Body of pancreas (tissue), 4 donors: ENCODE measurements around the gene EMID1. TPM values are rescaled to one million over a fixed set of nuclear protein-coding genes. Genes with fewer than 3 reads are reported as not detected.

ENCODE experiments used
- ATAC-seq: fragments of 150-250 bp; one replicate; pipeline ENCODE4 v1.9.1; 2016
- DNase-seq, 4 donors: peaks; one replicate each; pipeline ENCODE4 v3.0.0-alpha.2; 2019
- H3K27ac ChIP-seq, 4 donors: fragments of 200-600 bp; sonication (generic); 1 replicate in 3 of 4; 2 replicates in 1 of 4; pipeline versions ENCODE4 v1.5.1 to v1.6.1; 2016 to 2019; ENCODE audit warnings: mild to moderate bottlenecking in 1 of 4, mixed read lengths in 1 of 4, moderate library complexity in 1 of 4
- H3K27me3 ChIP-seq, 2 donors: fragments of 200-600 bp; sonication (generic); one replicate each; pipeline ENCODE4 v1.6.0; 2016; ENCODE audit warnings: mild to moderate bottlenecking in 1 of 2
- H3K36me3 ChIP-seq, 2 donors: fragments of 200-600 bp; sonication (generic); replicated peaks in 1 of 2; 2 replicates each; pipeline ENCODE4 v1.5.1; 2016; ENCODE audit warnings: low read depth in 2 of 2; ENCODE audit not compliant: insufficient read depth in 1 of 2
- H3K4me1 ChIP-seq: fragments of 200-600 bp; sonication (generic); one replicate; pipeline ENCODE4 v1.6.0; 2016
- H3K4me3 ChIP-seq, 2 donors: fragments of 200-600 bp; sonication (generic); 1 replicate in 1 of 2; 2 replicates in 1 of 2; pipeline ENCODE4 v1.5.1; 2016 to 2019
- H3K9me3 ChIP-seq, 3 donors: fragments of 200-600 bp; sonication (generic); 1 replicate in 2 of 3; 2 replicates in 1 of 3; pipeline ENCODE4 v1.5.1; 2016
- POLR2A ChIP-seq, 3 donors: fragments of 450-650 bp; IDR thresholded peaks; one replicate each; pipeline ENCODE4 v1.6.1; 2016; ENCODE audit warnings: antibody characterized with exemption in 3 of 3, mild to moderate bottlenecking in 2 of 3
- WGBS, 2 donors: methylation state at CpG; one replicate each; pipeline ENCODE4 v1.1.5; 2017; 5-methylcytosine and 5-hydroxymethylcytosine counted together
- intact Hi-C: fragments of 100-400 bp; cut with DNase I; formaldehyde crosslinking; loops from one replicate; pipeline ENCODE4 v1.15.1; 2023
- total RNA-seq, 2 donors: library from RNA; depleted of rRNA; stranded (reverse); fragments of >200 nt; gene quantifications; one replicate each; pipeline ENCODE4 v1.1.0, GENCODE V29; 2016
- TF ChIP-seq, protein P1 (sequence below), 7 experiments: fragments of 450-650 bp in 4 of 7; fragments of 200-600 bp in 3 of 7; sonication (generic) in 3 of 7; IDR thresholded peaks; one replicate each; pipeline ENCODE4 v1.5.1; 2016 to 2019; ENCODE audit warnings: antibody characterized with exemption in 7 of 7

Gene EMID1
- total RNA-seq, 2 donors from 2014 or later, result 5.9 to 25.9 TPM

DNA sequence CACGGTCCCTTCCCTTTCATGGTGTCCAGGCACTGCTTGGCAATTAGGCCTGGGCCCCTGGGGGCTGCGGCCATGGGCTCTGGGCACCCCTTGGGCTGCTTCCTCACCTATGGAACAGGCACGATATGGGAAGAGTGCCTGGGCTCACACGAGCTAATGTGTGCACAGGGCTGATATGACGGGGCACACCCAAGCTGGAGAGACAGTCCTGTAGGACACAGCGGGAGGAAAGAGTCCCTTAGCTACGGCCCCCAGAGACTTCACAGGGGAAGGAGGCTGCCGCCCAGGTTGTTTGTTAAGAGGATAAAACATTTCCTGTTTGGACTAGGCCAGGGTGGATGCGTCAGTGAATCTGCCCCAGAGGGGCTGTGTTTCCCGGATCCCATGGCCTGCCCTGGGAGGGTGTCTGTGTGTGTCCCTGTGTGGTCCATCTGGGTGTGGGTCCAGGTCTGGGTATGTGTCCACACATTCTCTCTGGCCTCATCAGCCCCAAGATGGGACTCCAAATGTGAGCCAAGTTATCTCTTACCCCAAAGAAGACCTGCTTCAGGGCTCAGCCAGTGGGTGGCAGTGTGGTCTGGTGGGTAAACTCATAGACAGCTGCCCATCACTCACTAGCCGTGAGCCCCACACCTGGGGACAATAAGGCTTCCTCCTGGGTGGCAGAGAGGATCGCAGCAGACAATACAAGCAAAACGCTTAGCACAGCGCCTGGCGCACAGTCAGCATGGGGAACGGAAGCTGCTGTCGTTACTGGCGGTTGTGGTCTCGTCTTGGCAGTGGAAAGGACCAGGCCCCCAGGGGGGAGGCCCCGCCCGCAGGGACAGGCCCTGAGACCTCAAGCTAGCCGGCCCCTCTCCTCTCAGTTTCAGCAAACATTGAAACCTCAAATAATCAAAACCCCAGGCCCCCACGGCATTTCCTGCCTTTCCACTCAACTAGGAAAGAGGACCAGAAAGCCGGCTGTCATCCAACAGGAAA lies 3.2 kb upstream of the EMID1 start:
- peak in 3 of 4 donors; percentile 18 to 29 (median 25) for DNase-seq
- no peaks in the 10 kb centered on the region for H3K36me3 ChIP-seq
- no peak for ATAC-seq
- H3K4me3 ChIP-seq, result no peak overlapping the region
- H3K9me3 ChIP-seq, result no peaks in the 10 kb centered on the region
- intact Hi-C loops, result no loop called here
- TF ChIP-seq, protein P1, sequence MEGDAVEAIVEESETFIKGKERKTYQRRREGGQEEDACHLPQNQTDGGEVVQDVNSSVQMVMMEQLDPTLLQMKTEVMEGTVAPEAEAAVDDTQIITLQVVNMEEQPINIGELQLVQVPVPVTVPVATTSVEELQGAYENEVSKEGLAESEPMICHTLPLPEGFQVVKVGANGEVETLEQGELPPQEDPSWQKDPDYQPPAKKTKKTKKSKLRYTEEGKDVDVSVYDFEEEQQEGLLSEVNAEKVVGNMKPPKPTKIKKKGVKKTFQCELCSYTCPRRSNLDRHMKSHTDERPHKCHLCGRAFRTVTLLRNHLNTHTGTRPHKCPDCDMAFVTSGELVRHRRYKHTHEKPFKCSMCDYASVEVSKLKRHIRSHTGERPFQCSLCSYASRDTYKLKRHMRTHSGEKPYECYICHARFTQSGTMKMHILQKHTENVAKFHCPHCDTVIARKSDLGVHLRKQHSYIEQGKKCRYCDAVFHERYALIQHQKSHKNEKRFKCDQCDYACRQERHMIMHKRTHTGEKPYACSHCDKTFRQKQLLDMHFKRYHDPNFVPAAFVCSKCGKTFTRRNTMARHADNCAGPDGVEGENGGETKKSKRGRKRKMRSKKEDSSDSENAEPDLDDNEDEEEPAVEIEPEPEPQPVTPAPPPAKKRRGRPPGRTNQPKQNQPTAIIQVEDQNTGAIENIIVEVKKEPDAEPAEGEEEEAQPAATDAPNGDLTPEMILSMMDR (IDR thresholded peaks at IDR 0.05), result peak in 5 of 7 experiments; percentile 5 to 42 (median 37)
- TF ChIP-seq POLR2A (IDR thresholded peaks at IDR 0.05), result no peak
- H3K27ac ChIP-seq, result peak overlapping the region in 1 of 4 donors; percentile 50
- 51 to 70% methylated on average over 9 to 22 of the region's 24 CpGs for WGBS, 2 donors
- H3K27me3 ChIP-seq, result no peaks in the 10 kb centered on the region
- peaks cover 15% of the 10 kb centered on the region for H3K4me1 ChIP-seq

DNA sequence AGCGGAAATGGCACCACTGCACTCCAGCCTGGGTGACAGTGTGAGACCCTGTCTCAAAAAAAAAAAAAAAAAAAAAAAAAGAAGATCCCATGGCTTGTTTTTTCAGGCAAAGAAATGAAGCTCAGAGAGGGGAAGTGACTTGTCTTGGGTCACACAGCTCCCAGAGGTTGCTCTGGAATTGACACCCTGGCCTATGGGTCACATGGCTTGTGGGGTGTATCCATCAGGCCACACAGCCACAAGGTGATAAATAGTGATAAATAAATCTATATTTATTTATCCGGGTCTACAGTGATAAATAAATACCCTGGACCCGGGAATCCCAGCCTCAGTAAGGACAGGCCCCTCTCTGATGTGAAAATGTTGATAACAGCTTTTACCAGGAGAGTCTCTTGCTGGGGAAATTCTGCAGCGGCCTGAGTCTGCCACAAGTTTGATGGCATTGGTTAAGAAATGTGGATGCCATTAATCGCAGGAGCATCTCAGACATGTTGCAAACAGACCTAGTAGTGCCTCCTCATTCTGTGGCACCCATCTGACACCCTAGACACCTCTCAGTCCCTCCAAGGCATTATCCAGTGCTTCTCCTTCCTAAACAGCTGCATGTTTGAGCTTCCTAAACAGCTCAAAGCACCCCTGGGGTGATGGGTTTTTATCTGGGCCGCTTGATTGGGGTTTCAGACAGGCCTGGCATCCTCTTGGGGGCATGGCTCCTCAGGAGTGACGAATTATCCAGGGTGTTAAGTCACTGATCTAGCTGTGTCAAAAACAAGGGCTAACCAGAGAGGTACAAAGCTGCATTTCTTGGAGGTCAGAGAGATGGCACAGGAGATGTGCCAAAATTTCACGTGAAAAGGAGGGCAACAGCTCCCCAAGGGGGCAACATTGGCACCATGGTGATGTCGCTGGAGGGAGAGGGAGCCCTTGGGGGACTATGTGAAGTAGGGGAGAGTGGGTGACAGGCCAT lies 1.9 kb upstream of the EMID1 start:
- TF ChIP-seq POLR2A (IDR thresholded peaks at IDR 0.05), result no peak
- TF ChIP-seq, protein P1 (IDR thresholded peaks at IDR 0.05), result no peak
- ATAC-seq (no peak), DNase-seq (no peak)
- Histone ChIP-seq H3K27me3 (no peaks in the 10 kb centered on the region), H3K9me3 (no peaks in the 10 kb centered on the region), H3K4me1 (peaks cover 21% of the 10 kb centered on the region), H3K4me3 (no peak overlapping the region), H3K27ac (peak overlapping the region in 1 of 4 donors; percentile 50), H3K36me3 (no peaks in the 10 kb centered on the region)
- 60 to 64% methylated on average over 6 to 9 of the region's 9 CpGs for WGBS, 2 donors
- intact Hi-C loops, result no loop called here

DNA sequence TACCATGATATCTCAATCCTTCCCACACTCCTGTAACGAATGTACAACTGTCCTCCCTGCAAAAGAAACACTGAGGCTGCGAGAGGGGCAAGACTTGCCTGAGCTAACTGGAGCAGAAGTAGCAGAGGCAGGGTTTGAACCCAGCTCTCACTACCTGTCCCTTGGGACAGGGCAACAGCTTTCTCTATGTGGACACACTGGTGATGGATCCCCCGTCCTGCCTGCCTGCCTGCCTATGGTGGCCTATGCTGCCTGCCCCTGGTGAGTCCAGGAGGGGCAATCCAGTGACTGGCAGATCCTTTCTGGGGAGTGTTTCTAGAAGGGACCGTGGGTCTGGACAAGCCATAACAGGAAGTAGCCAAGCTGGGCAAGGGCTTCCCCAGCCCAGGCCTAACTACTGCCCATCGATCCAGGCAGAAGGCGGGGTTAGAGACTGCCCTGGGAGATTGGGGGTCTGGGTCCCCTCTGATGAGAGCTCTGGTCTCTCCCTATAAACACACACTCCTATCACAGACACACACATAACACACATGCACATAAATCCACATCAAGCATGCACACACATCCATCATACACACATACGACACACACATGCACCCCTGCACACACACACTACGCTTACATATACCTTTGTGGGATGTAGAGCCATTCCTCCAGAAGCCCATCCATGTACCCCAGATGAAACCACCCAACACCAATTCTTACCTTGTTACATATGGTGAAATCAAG lies 1.1 kb upstream of the EMID1 start:
- Histone ChIP-seq H3K4me3 (no peak overlapping the region), H3K27ac (peak overlapping the region in 1 of 4 donors; percentile 5), H3K27me3 (no peaks in the 10 kb centered on the region), H3K4me1 (peaks cover 26% of the 10 kb centered on the region), H3K9me3 (no peaks in the 10 kb centered on the region), H3K36me3 (no peaks in the 10 kb centered on the region)
- intact Hi-C loops, result loop anchor here (5.0 kb wide), 1 partner anchor 38 kb away; no protein-coding TSS in a partner anchor
- 78 to 80% methylated on average over 6 to 8 of the region's 8 CpGs for WGBS, 2 donors
- TF ChIP-seq, protein P1 (IDR thresholded peaks at IDR 0.05), result no peak
- TF ChIP-seq POLR2A (IDR thresholded peaks at IDR 0.05), result no peak
- ATAC-seq (no peak), DNase-seq (no peak)

DNA sequence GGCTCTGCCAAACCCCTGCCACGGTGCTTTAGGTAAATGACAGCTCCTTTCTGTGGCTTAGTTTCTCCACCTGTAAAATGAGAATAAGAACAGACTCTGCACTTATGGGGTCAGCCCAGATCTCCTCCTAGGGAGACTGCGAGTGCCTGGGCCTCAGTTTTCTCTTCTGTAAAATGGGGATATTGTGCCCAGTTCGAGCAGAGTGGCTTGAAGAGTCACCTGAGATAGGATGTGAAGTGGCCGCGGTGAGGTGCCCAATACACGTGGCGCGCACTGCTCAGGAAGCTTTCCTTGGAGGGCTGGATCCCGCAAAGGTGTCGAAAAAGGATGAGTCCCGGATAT lies 473 bp upstream of the EMID1 start:
- WGBS, 2 donors, result 42% methylated on average over 11 of the region's 11 CpGs

More for the DNA sequence above, 473 bp upstream of the EMID1 start:
- Histone ChIP-seq H3K27ac (peak overlapping the region in 3 of 4 donors; percentile 19 to 53 (median 41)), H3K4me1 (peaks cover 26% of the 10 kb centered on the region), H3K27me3 (no peaks in the 10 kb centered on the region), H3K36me3 (no peaks in the 10 kb centered on the region), H3K9me3 (no peaks in the 10 kb centered on the region), H3K4me3 (no peak overlapping the region)
- peak in 3 of 4 donors; percentile 39 to 52 (median 49) for DNase-seq
- intact Hi-C loops, result loop anchor here (5.0 kb wide), 1 partner anchor 37 kb away; no protein-coding TSS in a partner anchor
- no peak for TF ChIP-seq POLR2A (IDR thresholded peaks at IDR 0.05)
- TF ChIP-seq, protein P1 (IDR thresholded peaks at IDR 0.05), result peak in 2 of 7 experiments; percentile 5 to 9
- peak; percentile 16 for ATAC-seq
